Uterus (tissue), 4 donors: ENCODE measurements around the gene JAML. TPM values are rescaled to one million over a fixed set of nuclear protein-coding genes. Genes with fewer than 3 reads are reported as not detected.

Experiments
- DNase-seq, 2 donors: peaks; one replicate each; pipeline ENCODE4 v3.0.0-alpha.2; 2019 to 2020
- H3K27ac ChIP-seq, 2 donors: fragments of 200-600 bp; sonication (generic); 1 replicate in 1 of 2; 2 replicates in 1 of 2; pipeline ENCODE4 v1.5.1; 2016 to 2018
- H3K27me3 ChIP-seq, 2 donors: fragments of 200-600 bp; sonication (generic); one replicate each; pipeline ENCODE4 v1.5.1; 2018 to 2019; ENCODE audit warnings: control low read depth in 1 of 2
- H3K36me3 ChIP-seq, 2 donors: fragments of 200-600 bp; sonication (generic); one replicate each; pipeline ENCODE4 v1.5.1; 2019; ENCODE audit warnings: control low read depth in 1 of 2
- H3K4me1 ChIP-seq, 2 donors: fragments of 200-600 bp; sonication (generic); one replicate each; pipeline ENCODE4 v1.5.1; 2018 to 2019; ENCODE audit warnings: control low read depth in 1 of 2
- H3K4me3 ChIP-seq, 2 donors: fragments of 200-600 bp; sonication (generic); 1 replicate in 1 of 2; 2 replicates in 1 of 2; pipeline ENCODE4 v1.5.1; 2018 to 2019; ENCODE audit warnings: mild to moderate bottlenecking in 1 of 2
- H3K9me3 ChIP-seq, 2 donors: fragments of 200-600 bp; sonication (generic); one replicate each; pipeline ENCODE4 v1.5.1; 2019; ENCODE audit warnings: control low read depth in 1 of 2
- POLR2A ChIP-seq, 2 donors: fragments of 450-650 bp; IDR thresholded peaks; one replicate each; pipeline ENCODE4 v1.6.1; 2016; ENCODE audit warnings: antibody characterized with exemption in 2 of 2, mild to moderate bottlenecking in 1 of 2, moderate library complexity in 1 of 2
- intact Hi-C: fragments of 100-400 bp; cut with DNase I; formaldehyde crosslinking; loops from one replicate; pipeline ENCODE4 v1.15.1; 2023; ENCODE audit warnings: low total_unique reads
- total RNA-seq, 4 donors: library from RNA; depleted of rRNA in 3 of 4; stranded (reverse); fragments of >200 nt in 3 of 4; gene quantifications; one replicate each; pipeline versions ENCODE4 v1.1.0 to v1.2.4, GENCODE V29; 2014 to 2023
- TF ChIP-seq, protein P1 (sequence below), 4 experiments: fragments of 200-600 bp in 2 of 4; fragments of 450-650 bp in 2 of 4; sonication (generic) in 2 of 4; IDR thresholded peaks; one replicate each; pipeline ENCODE4 v1.5.1; 2016 to 2019; ENCODE audit warnings: antibody characterized with exemption in 4 of 4, mild to moderate bottlenecking in 2 of 4, moderate library complexity in 1 of 4
- donor health status: DM: yes; HTN: yes; CAD: no.

JAML gene
- total RNA-seq, 4 donors from 2014 or later = 1.2 to 9.1 (median 5.6) TPM

- Histone ChIP-seq H3K9me3 (no peaks in the 10 kb centered on the region), H3K4me1 (peaks cover 0 to 3% of the 10 kb centered on the region in 2 donors), H3K4me3 (no peak overlapping the region), H3K36me3 (no peaks in the 10 kb centered on the region), H3K27me3 (no peaks in the 10 kb centered on the region), H3K27ac (no peak overlapping the region)
- intact Hi-C loops = no loop called here
- TF ChIP-seq, protein P1, sequence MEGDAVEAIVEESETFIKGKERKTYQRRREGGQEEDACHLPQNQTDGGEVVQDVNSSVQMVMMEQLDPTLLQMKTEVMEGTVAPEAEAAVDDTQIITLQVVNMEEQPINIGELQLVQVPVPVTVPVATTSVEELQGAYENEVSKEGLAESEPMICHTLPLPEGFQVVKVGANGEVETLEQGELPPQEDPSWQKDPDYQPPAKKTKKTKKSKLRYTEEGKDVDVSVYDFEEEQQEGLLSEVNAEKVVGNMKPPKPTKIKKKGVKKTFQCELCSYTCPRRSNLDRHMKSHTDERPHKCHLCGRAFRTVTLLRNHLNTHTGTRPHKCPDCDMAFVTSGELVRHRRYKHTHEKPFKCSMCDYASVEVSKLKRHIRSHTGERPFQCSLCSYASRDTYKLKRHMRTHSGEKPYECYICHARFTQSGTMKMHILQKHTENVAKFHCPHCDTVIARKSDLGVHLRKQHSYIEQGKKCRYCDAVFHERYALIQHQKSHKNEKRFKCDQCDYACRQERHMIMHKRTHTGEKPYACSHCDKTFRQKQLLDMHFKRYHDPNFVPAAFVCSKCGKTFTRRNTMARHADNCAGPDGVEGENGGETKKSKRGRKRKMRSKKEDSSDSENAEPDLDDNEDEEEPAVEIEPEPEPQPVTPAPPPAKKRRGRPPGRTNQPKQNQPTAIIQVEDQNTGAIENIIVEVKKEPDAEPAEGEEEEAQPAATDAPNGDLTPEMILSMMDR (IDR thresholded peaks at IDR 0.05) = peak; percentile 82 to 88 (median 85)
- TF ChIP-seq POLR2A (IDR thresholded peaks at IDR 0.05) = no peak
- DNase-seq = peak; percentile 71
Measured at GRCh38 chr11:118171269-118172062, 53.3 kb downstream of the JAML start.

DNA sequence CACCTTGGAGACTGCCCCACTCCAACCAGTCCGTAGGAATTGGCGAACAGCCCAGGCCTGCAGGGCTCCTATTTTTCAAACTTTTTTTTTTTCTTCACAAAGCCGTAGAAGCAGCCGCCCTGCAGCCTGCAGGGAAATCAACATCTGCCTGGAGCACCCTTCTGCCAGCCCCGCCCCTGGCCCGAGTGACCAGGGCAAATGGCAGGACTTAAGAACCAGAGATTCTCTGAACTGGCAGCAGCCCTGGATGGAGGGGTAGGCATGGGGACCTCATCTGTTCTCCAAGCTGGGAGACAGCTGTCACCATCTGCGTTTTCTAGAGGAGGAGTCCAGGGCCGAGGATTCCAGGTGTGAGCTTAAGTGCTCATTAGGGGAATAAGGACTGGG, 53.9 kb downstream of the JAML start:
- intact Hi-C loops = no loop called here
- Histone ChIP-seq H3K27ac (no peak overlapping the region), H3K4me1 (peaks cover 0 to 3% of the 10 kb centered on the region in 2 donors), H3K36me3 (no peaks in the 10 kb centered on the region), H3K27me3 (no peaks in the 10 kb centered on the region), H3K9me3 (no peaks in the 10 kb centered on the region), H3K4me3 (no peak overlapping the region)
- no peak for TF ChIP-seq POLR2A (IDR thresholded peaks at IDR 0.05)
- TF ChIP-seq, protein P1 (IDR thresholded peaks at IDR 0.05) = no peak
- no peak for DNase-seq

GRCh38 chr11:118170231-118170630, 54.6 kb downstream of the JAML start:
- Histone ChIP-seq H3K4me1 (peaks cover 0 to 3% of the 10 kb centered on the region in 2 donors), H3K4me3 (no peak overlapping the region), H3K9me3 (no peaks in the 10 kb centered on the region), H3K36me3 (no peaks in the 10 kb centered on the region), H3K27me3 (no peaks in the 10 kb centered on the region), H3K27ac (no peak overlapping the region)
- no peak for DNase-seq
- intact Hi-C loops = no loop called here
- TF ChIP-seq, protein P1 (IDR thresholded peaks at IDR 0.05) = no peak
- TF ChIP-seq POLR2A (IDR thresholded peaks at IDR 0.05) = no peak

DNA sequence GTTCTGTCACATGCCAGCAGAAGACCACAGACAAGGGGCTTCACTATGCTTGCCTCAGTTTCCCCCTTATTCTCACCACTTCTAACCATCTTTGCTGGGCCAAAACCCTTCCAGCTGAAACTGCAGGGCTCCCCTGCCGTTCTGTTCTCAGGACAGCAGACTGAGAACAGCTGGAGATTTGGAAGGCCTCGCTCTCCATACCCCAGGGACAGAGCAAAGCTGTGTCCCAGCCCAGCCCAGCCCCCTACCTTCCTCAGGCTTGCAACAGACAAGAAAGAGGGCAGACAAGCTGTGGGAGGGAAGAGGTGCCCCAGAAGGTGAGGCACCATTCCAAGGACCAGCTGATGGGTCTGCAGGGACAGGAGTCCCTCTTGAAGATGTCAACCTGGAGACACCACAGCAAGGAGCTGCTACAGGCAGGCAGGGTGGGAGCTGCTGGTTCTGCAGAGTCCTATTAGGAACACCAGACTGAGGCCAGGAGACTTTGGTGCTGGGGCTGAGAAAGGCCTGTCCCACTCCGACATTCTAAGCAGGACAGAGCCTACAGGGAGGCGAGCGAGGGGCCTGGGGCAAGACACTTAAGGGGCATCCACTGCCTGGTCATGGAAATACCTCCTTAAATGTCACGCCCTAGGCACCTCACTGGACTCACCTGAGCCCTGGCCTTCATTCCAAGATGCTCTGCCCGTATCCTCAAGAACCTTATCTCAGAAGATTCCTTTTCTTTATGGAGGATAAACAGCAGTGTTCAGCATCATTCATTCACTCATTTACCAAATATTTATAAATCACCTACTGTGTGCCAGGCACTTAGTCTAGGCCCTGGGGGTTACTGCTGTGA, 55.3 kb downstream of the JAML start:
- no peaks in the 10 kb centered on the region for H3K36me3 ChIP-seq
- peaks cover 0 to 3% of the 10 kb centered on the region in 2 donors for H3K4me1 ChIP-seq
- H3K9me3 ChIP-seq = no peaks in the 10 kb centered on the region
- no peak overlapping the region for H3K27ac ChIP-seq
- intact Hi-C loops = no loop called here
- no peak for DNase-seq
- no peak overlapping the region for H3K4me3 ChIP-seq
- no peak for TF ChIP-seq POLR2A (IDR thresholded peaks at IDR 0.05)
- TF ChIP-seq, protein P1 (IDR thresholded peaks at IDR 0.05) = no peak
- H3K27me3 ChIP-seq = no peaks in the 10 kb centered on the region

- Histone ChIP-seq H3K27me3 (no peaks in the 10 kb centered on the region), H3K4me3 (no peak overlapping the region), H3K36me3 (no peaks in the 10 kb centered on the region), H3K4me1 (peaks cover 0 to 3% of the 10 kb centered on the region in 2 donors), H3K9me3 (no peaks in the 10 kb centered on the region), H3K27ac (no peak overlapping the region)
- no peak for DNase-seq
- TF ChIP-seq, protein P1 (IDR thresholded peaks at IDR 0.05) = no peak
- no peak for TF ChIP-seq POLR2A (IDR thresholded peaks at IDR 0.05)
- intact Hi-C loops = no loop called here
Measured at GRCh38 chr11:118168751-118169150, 56.1 kb downstream of the JAML start.
